RWPE1 (cell line): ENCODE data around the gene ADGRL1.
"Not testable (repeated sequence)": the region's sequence is repeated elsewhere in the genome, so short reads cannot be mapped to it uniquely, and the experiment has no call there.

Experiments
- CTCF ChIA-PET: fragments of 350-600 bp; sonication (Branson Sonifier 250); formaldehyde crosslinking; extraction: SDS; loops from one replicate; lab custom pipeline; 2021; lab: Yijun Ruan, JAX
- POLR2A ChIA-PET: fragments of 400-600 bp; formaldehyde crosslinking; extraction: SDS; loops from one replicate; lab custom pipeline; 2020; ENCODE audit warnings: antibody characterized with exemption; ENCODE audit not compliant: low non-redundant PET; lab: Yijun Ruan, JAX
- DNase-seq: peaks from one replicate; pipeline ENCODE4 v3.0.0; 2012; ENCODE audit warnings: low spot score
- H3K27ac ChIP-seq: fragments of 450-650 bp; 2 replicates; pipeline ENCODE4 v1.5.1; 2017
- CTCF ChIP-seq: fragments of 450-650 bp; conservative IDR thresholded peaks from 2 replicates; pipeline ENCODE4 v1.5.1; 2017; ENCODE audit warnings: low read depth, mild to moderate bottlenecking

ADGRL1 gene

DNA sequence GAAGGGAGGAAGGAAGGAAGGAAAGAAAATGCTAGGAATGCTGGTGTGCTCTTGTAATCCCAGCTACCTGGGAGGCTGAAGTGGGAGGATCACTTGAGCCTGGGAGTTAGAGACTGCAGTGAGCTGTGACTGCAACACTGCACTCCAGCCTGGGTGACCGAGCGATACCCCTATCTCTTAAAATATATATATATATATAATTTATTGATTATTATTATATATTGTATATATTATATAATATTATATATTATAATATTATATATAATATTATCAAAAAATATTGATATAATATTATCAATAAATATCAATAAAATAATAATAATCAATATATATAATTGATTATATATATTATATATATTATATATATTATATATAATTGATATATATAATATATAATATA lies 8.6 kb upstream of the ADGRL1 start:
- DNase-seq: no peak
- CTCF ChIA-PET: interaction anchor here (0.7 kb wide), 1 partner anchor 440 kb away, joined by 4 read pairs; no protein-coding TSS in a partner anchor
- POLR2A ChIA-PET: no interaction called here
- no peak overlapping the region for H3K27ac ChIP-seq
- TF ChIP-seq CTCF: no peak

DNA sequence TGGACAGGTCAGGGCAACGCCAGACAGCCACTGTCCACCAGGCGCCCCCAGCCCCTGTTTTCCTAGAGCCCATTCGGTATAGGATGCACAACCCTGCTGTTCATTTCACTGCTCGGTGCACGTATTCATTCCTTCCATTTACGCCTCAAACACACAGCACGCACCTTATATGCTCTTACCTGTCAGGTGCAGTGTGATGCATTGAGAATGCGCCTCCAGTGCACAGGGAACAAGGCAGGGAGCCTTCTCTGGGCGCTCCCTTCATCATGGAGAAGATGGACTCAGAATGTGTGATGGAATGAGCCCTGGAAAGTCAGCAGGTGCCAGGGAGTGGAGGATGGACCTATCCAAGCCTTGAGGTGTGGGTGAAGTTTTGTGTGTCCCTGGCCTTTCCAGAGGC lies 4.2 kb upstream of the ADGRL1 start:
- H3K27ac ChIP-seq, POLR2A ChIA-PET, DNase-seq, CTCF ChIA-PET: not testable (repeated sequence)

DNA sequence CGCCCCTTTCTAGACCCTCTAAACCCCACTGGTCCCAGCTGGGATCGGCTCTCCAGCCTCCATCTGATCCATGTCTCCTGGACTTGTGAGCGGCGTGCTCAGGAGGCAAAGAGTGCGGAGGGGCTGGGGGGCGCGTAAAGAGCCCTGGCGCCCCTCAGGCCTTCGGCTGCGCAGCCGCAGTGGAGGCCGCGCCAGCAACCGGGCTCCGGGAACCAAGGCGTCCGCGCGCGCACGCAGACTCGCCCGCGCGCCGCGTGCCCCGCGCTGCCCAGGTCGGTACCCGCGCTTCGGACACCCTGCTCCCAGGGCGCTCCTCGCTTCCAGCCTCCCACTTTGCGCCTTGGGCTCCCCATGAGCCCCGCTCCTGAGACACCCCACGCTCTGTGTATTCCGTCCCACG lies 3.4 kb upstream of the ADGRL1 start:
- POLR2A ChIA-PET, DNase-seq, H3K27ac ChIP-seq: not testable (repeated sequence)
- CTCF ChIA-PET: interaction anchor here (0.9 kb wide), 1 partner anchor 139 kb away, joined by 3 read pairs; no protein-coding TSS in a partner anchor

- DNase-seq, H3K27ac ChIP-seq, POLR2A ChIA-PET: not testable (repeated sequence)
- CTCF ChIA-PET: interaction anchor here (0.6 to 0.9 kb wide), 2 partner anchors 9 to 140 kb away, joined by 3 to 4 read pairs; no protein-coding TSS in a partner anchor
Measured at GRCh38 chr19:14208496-14208895, 2.5 kb upstream of the ADGRL1 start.

DNA sequence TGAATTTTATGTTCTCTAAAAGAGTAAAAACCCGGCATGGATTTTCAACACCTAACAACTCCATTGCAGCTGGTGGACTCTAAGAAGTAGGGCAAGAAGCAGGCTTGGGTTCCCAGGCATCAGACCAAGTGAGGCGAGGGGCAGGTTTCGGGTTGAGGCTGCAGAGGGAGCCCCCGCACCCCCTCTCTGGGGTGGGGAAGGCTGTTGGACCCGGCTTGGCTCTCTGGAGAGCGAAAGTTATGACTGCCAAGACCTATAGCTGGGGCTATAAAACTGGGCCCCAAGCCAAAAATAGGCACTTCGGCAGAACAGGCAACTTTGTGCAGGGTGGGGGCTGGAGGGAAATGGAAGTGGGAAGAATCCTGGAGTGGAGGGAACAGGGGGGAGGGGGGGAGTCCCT lies 1.8 kb upstream of the ADGRL1 start:
- CTCF ChIA-PET: not testable (repeated sequence)

DNA sequence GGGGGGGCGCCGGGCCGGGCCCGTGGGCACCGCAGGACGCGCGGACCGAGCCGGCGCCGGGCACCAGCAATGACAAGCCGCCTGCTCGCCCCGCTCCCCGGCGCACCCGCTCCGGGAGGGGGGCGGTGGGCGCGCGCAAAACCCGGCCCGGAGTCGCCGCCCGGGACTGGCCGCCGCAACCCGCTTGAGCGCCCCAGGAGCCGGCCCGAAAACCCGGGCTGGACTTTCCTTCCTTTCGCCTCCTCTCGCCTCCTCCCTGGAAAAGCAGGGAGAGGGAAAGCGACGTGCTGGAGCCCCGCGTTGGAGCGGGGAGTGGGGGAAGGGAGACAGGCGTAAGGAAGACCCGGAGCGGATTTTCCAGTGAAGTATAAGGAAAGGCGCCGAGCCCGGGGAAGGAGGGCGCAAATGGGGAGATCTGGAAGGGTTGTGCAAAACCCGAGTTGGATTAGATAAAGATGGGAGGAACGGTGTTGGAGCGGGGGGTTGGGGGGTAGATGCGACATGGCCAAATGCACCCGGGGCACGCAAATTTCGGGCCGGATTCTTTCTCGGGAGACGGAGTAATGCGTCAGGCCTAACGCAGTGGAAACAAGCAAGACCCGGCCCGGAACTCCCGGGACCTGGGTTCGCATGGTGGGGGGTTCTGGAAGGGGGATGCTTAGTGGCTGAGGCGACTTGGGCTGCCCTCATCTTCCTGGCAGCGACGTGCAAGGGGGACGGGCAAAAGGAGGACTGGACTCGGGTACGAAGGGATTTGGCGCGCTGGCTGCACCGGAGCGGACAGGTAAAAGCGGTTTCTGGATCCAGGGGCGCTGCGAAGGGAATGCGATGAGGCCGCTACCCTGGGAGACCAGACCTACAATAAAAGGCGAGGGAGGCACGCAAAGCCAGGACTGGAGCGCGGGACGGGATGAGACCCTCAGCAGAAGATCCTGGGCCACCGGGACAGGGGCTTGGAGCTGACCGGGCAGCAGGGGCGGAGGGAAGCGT lies 1.1 kb upstream of the ADGRL1 start:
- H3K27ac ChIP-seq: peak overlapping the region; percentile 44
- POLR2A ChIA-PET, CTCF ChIA-PET: not testable (repeated sequence)
- peak; percentile 64 for DNase-seq

More for the DNA sequence above, 1.8 kb upstream of the ADGRL1 start:
- POLR2A ChIA-PET, DNase-seq, H3K27ac ChIP-seq: not testable (repeated sequence)

- POLR2A ChIA-PET, DNase-seq, CTCF ChIA-PET: not testable (repeated sequence)
- H3K27ac ChIP-seq: peak overlapping the region; percentile 44
Measured at GRCh38 chr19:14206308-14206707, 339 bp upstream of the ADGRL1 start.

- POLR2A ChIA-PET, H3K27ac ChIP-seq, DNase-seq: not testable (repeated sequence)
- CTCF ChIA-PET: interaction anchor here (0.7 kb wide), 1 partner anchor 345 kb away, joined by 4 read pairs; no protein-coding TSS in a partner anchor
Measured at GRCh38 chr19:14204676-14205451, 1.1 kb downstream of the ADGRL1 start.

GRCh38 chr19:14204219-14204618 lies 1.8 kb downstream of the ADGRL1 start:
- H3K27ac ChIP-seq, DNase-seq, POLR2A ChIA-PET: not testable (repeated sequence)
- CTCF ChIA-PET: interaction anchor here (0.6 to 0.7 kb wide), 2 partner anchors 126 to 346 kb away, joined by 3 to 4 read pairs; no protein-coding TSS in a partner anchor

- H3K27ac ChIP-seq, POLR2A ChIA-PET, DNase-seq: not testable (repeated sequence)
- CTCF ChIA-PET: interaction anchor here (0.6 kb wide), 1 partner anchor 126 kb away, joined by 3 read pairs; no protein-coding TSS in a partner anchor
Measured at GRCh38 chr19:14203788-14204187, 2.2 kb downstream of the ADGRL1 start.

- H3K27ac ChIP-seq: no peak overlapping the region
- ChIA-PET POLR2A (no interaction called here), CTCF (no interaction called here)
- no peak for TF ChIP-seq CTCF
- DNase-seq: no peak
Measured at GRCh38 chr19:14203177-14203576, 2.8 kb downstream of the ADGRL1 start.

GRCh38 chr19:14201481-14201880 lies 4.5 kb downstream of the ADGRL1 start:
- CTCF ChIA-PET: interaction anchor here (0.6 to 0.8 kb wide), 2 partner anchors 177 to 321 kb away, joined by 3 read pairs; no protein-coding TSS in a partner anchor
- DNase-seq, H3K27ac ChIP-seq, POLR2A ChIA-PET: not testable (repeated sequence)
